ENCODE measurements around the gene SLC9B1.

Gene SLC9B1

GRCh38 chr4:103036169-103036568 is 16.7 kb upstream of the SLC9B1 start:
- Histone ChIP-seq H3K4me2 (ENCODE audit: low read length) (no peak overlapping the region), H3K9me3 (ENCODE audit: control insufficient read depth, insufficient read depth, low read length) (no peaks in the 10 kb centered on the region), H3K9me2 (replicated peaks; ENCODE audit: control insufficient read depth, low read length) (no peaks in the 10 kb centered on the region), H3F3A (ENCODE audit: control insufficient read depth, insufficient read depth) (no peaks in the 10 kb centered on the region), H3K27ac (ENCODE audit: low read depth, low read length) (no peak overlapping the region), H3K27me3 (ENCODE audit: control insufficient read depth, low read length) (no peaks in the 10 kb centered on the region), H3K36me3 (ENCODE audit: control insufficient read depth, low read length) (peaks cover 7% of the 10 kb centered on the region), H3K79me2 (ENCODE audit: control insufficient read depth, low read length) (no peaks in the 10 kb centered on the region), H3K4me1 (ENCODE audit: control insufficient read depth, low read length) (no peaks in the 10 kb centered on the region), H3K4me3 (ENCODE audit: low read length) (no peak overlapping the region), H4K20me1 (ENCODE audit: control insufficient read depth, insufficient read depth, low read depth, low read length) (no peaks in the 10 kb centered on the region)
- TF ChIP-seq EZH2phosphoT487 (IDR thresholded peaks at IDR 0.05; ENCODE audit: borderline replicate concordance, low read length): no peak
- TF ChIP-seq CTCF (IDR thresholded peaks at IDR 0.05; ENCODE audit: low read depth, low read length, poor library complexity, severe bottlenecking): no peak

- H3K9me2 ChIP-seq (replicated peaks; ENCODE audit: control insufficient read depth, low read length): no peaks in the 10 kb centered on the region
- no peaks in the 10 kb centered on the region for H3K9me3 ChIP-seq (ENCODE audit: control insufficient read depth, insufficient read depth, low read length)
- no peaks in the 10 kb centered on the region for H3K27me3 ChIP-seq (ENCODE audit: control insufficient read depth, low read length)
- H3K27ac ChIP-seq (ENCODE audit: low read depth, low read length): no peak overlapping the region
- H3K4me3 ChIP-seq (ENCODE audit: low read length): no peak overlapping the region
- H3K36me3 ChIP-seq (ENCODE audit: control insufficient read depth, low read length): peaks cover 17% of the 10 kb centered on the region
- no peaks in the 10 kb centered on the region for H4K20me1 ChIP-seq (ENCODE audit: control insufficient read depth, insufficient read depth, low read depth, low read length)
- no peaks in the 10 kb centered on the region for H3K4me1 ChIP-seq (ENCODE audit: control insufficient read depth, low read length)
- no peak overlapping the region for H3K4me2 ChIP-seq (ENCODE audit: low read length)
- TF ChIP-seq CTCF (IDR thresholded peaks at IDR 0.05; ENCODE audit: low read depth, low read length, poor library complexity, severe bottlenecking): peak; percentile 65
- no peak for TF ChIP-seq EZH2phosphoT487 (IDR thresholded peaks at IDR 0.05; ENCODE audit: borderline replicate concordance, low read length)
- H3K79me2 ChIP-seq (ENCODE audit: control insufficient read depth, low read length): no peaks in the 10 kb centered on the region
- H3F3A ChIP-seq (ENCODE audit: control insufficient read depth, insufficient read depth): no peaks in the 10 kb centered on the region
Observed at GRCh38 chr4:103032574-103032973, 13.1 kb upstream of the SLC9B1 start.

GRCh38 chr4:103030791-103031190 is 11.3 kb upstream of the SLC9B1 start:
- H3K27ac ChIP-seq (ENCODE audit: low read depth, low read length): no peak overlapping the region
- H4K20me1 ChIP-seq (ENCODE audit: control insufficient read depth, insufficient read depth, low read depth, low read length): no peaks in the 10 kb centered on the region
- no peaks in the 10 kb centered on the region for H3K79me2 ChIP-seq (ENCODE audit: control insufficient read depth, low read length)
- no peaks in the 10 kb centered on the region for H3K4me1 ChIP-seq (ENCODE audit: control insufficient read depth, low read length)
- no peaks in the 10 kb centered on the region for H3K9me3 ChIP-seq (ENCODE audit: control insufficient read depth, insufficient read depth, low read length)
- no peaks in the 10 kb centered on the region for H3K9me2 ChIP-seq (replicated peaks; ENCODE audit: control insufficient read depth, low read length)
- no peak overlapping the region for H3K4me2 ChIP-seq (ENCODE audit: low read length)
- H3K4me3 ChIP-seq (ENCODE audit: low read length): no peak overlapping the region
- TF ChIP-seq EZH2phosphoT487 (IDR thresholded peaks at IDR 0.05; ENCODE audit: borderline replicate concordance, low read length): no peak
- no peak for TF ChIP-seq CTCF (IDR thresholded peaks at IDR 0.05; ENCODE audit: low read depth, low read length, poor library complexity, severe bottlenecking)
- no peaks in the 10 kb centered on the region for H3K27me3 ChIP-seq (ENCODE audit: control insufficient read depth, low read length)
- H3F3A ChIP-seq (ENCODE audit: control insufficient read depth, insufficient read depth): no peaks in the 10 kb centered on the region
- peaks cover 17% of the 10 kb centered on the region for H3K36me3 ChIP-seq (ENCODE audit: control insufficient read depth, low read length)

- H3K4me2 ChIP-seq (ENCODE audit: low read length): no peak overlapping the region
- no peaks in the 10 kb centered on the region for H4K20me1 ChIP-seq (ENCODE audit: control insufficient read depth, insufficient read depth, low read depth, low read length)
- no peaks in the 10 kb centered on the region for H3K79me2 ChIP-seq (ENCODE audit: control insufficient read depth, low read length)
- H3K9me3 ChIP-seq (ENCODE audit: control insufficient read depth, insufficient read depth, low read length): no peaks in the 10 kb centered on the region
- TF ChIP-seq CTCF (IDR thresholded peaks at IDR 0.05; ENCODE audit: low read depth, low read length, poor library complexity, severe bottlenecking) (no peak), EZH2phosphoT487 (IDR thresholded peaks at IDR 0.05; ENCODE audit: borderline replicate concordance, low read length) (no peak)
- H3K9me2 ChIP-seq (replicated peaks; ENCODE audit: control insufficient read depth, low read length): no peaks in the 10 kb centered on the region
- H3K27ac ChIP-seq (ENCODE audit: low read depth, low read length): no peak overlapping the region
- H3K36me3 ChIP-seq (ENCODE audit: control insufficient read depth, low read length): peaks cover 17% of the 10 kb centered on the region
- no peaks in the 10 kb centered on the region for H3F3A ChIP-seq (ENCODE audit: control insufficient read depth, insufficient read depth)
- no peaks in the 10 kb centered on the region for H3K27me3 ChIP-seq (ENCODE audit: control insufficient read depth, low read length)
- H3K4me1 ChIP-seq (ENCODE audit: control insufficient read depth, low read length): no peaks in the 10 kb centered on the region
- no peak overlapping the region for H3K4me3 ChIP-seq (ENCODE audit: low read length)
Observed at GRCh38 chr4:103029300-103029699, 9.8 kb upstream of the SLC9B1 start.
